ENCODE measurements around the gene SKI.

SKI gene

GRCh38 chr1:2224631-2225428 lies 3.3 kb upstream of the SKI start:
- Mint-ChIP-seq H3K36me3 (ENCODE audit: low read depth) (no peaks in the 10 kb centered on the region), H3K9me3 (no peaks in the 10 kb centered on the region), H3K27ac (no peak overlapping the region), H3K4me3 (no peak overlapping the region), H3K4me1 (peaks cover 26% of the 10 kb centered on the region), H3K27me3 (ENCODE audit: low read depth, poor library complexity) (no peaks in the 10 kb centered on the region)
- TF ChIP-seq, protein P1, sequence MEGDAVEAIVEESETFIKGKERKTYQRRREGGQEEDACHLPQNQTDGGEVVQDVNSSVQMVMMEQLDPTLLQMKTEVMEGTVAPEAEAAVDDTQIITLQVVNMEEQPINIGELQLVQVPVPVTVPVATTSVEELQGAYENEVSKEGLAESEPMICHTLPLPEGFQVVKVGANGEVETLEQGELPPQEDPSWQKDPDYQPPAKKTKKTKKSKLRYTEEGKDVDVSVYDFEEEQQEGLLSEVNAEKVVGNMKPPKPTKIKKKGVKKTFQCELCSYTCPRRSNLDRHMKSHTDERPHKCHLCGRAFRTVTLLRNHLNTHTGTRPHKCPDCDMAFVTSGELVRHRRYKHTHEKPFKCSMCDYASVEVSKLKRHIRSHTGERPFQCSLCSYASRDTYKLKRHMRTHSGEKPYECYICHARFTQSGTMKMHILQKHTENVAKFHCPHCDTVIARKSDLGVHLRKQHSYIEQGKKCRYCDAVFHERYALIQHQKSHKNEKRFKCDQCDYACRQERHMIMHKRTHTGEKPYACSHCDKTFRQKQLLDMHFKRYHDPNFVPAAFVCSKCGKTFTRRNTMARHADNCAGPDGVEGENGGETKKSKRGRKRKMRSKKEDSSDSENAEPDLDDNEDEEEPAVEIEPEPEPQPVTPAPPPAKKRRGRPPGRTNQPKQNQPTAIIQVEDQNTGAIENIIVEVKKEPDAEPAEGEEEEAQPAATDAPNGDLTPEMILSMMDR (IDR thresholded peaks at IDR 0.05): no peak
- DNase-seq: no peak

GRCh38 chr1:2226525-2227345 lies 1.4 kb upstream of the SKI start:
- Mint-ChIP-seq H3K27ac (peak overlapping the region; percentile 77), H3K4me1 (peaks cover 30% of the 10 kb centered on the region), H3K27me3 (ENCODE audit: low read depth, poor library complexity) (peaks cover 3% of the 10 kb centered on the region), H3K36me3 (ENCODE audit: low read depth) (no peaks in the 10 kb centered on the region), H3K4me3 (peak overlapping the region; percentile 85), H3K9me3 (no peaks in the 10 kb centered on the region)
- TF ChIP-seq, protein P1 (IDR thresholded peaks at IDR 0.05): no peak
- peak; percentile 54 for DNase-seq

GRCh38 chr1:2227346-2228156 lies 568 bp upstream of the SKI start:
- no peaks in the 10 kb centered on the region for H3K36me3 Mint-ChIP-seq (ENCODE audit: low read depth)
- peaks cover 3% of the 10 kb centered on the region for H3K27me3 Mint-ChIP-seq (ENCODE audit: low read depth, poor library complexity)
- TF ChIP-seq, protein P1 (IDR thresholded peaks at IDR 0.05): no peak
- no peaks in the 10 kb centered on the region for H3K9me3 Mint-ChIP-seq
- peaks cover 38% of the 10 kb centered on the region for H3K4me1 Mint-ChIP-seq
- peak; percentile 96 for DNase-seq
- no peak overlapping the region for H3K27ac Mint-ChIP-seq
- peak overlapping the region; percentile 71 for H3K4me3 Mint-ChIP-seq

GRCh38 chr1:2228694-2229036 lies 546 bp downstream of the SKI start:
- TF ChIP-seq, protein P1 (IDR thresholded peaks at IDR 0.05): no peak
- DNase-seq: no peak
- H3K9me3 Mint-ChIP-seq: no peaks in the 10 kb centered on the region
- no peaks in the 10 kb centered on the region for H3K36me3 Mint-ChIP-seq (ENCODE audit: low read depth)
- H3K4me1 Mint-ChIP-seq: peaks cover 43% of the 10 kb centered on the region
- peaks cover 3% of the 10 kb centered on the region for H3K27me3 Mint-ChIP-seq (ENCODE audit: low read depth, poor library complexity)
- peak overlapping the region; percentile 96 for H3K4me3 Mint-ChIP-seq
- H3K27ac Mint-ChIP-seq: peak overlapping the region; percentile 88

- Mint-ChIP-seq H3K4me3 (peak overlapping the region; percentile 96), H3K36me3 (ENCODE audit: low read depth) (no peaks in the 10 kb centered on the region), H3K27ac (peak overlapping the region; percentile 88), H3K9me3 (no peaks in the 10 kb centered on the region), H3K4me1 (peaks cover 49% of the 10 kb centered on the region), H3K27me3 (ENCODE audit: low read depth, poor library complexity) (peaks cover 3% of the 10 kb centered on the region)
- TF ChIP-seq, protein P1 (IDR thresholded peaks at IDR 0.05): no peak
- peak; percentile 53 for DNase-seq
Observed at GRCh38 chr1:2229037-2229864, 1.1 kb downstream of the SKI start.

All from nephron progenitor cell (in vitro differentiated cells).